Measurements from ENCODE around the gene ZNF217. TPM values are rescaled to one million over a fixed set of nuclear protein-coding genes. Genes with fewer than 3 reads are reported as not detected.
A peak's percentile ranks its signal among the peaks of the same experiment; 100 is the strongest.
"Not testable (repeated sequence)": the region's sequence is repeated elsewhere in the genome, so short reads cannot be mapped to it uniquely, and the experiment has no call there.

The ZNF217 gene
- total RNA-seq, 1 experiment from 2014 or later, result 46.7 TPM

- peak; percentile 49 for DNase-seq (ENCODE audit: low read depth)
Measured at GRCh38 chr20:53622247-53623133, 28.9 kb upstream of the ZNF217 start.

GRCh38 chr20:53621482-53622246 lies 28.0 kb upstream of the ZNF217 start:
- DNase-seq (ENCODE audit: low read depth), result peak; percentile 99

DNA sequence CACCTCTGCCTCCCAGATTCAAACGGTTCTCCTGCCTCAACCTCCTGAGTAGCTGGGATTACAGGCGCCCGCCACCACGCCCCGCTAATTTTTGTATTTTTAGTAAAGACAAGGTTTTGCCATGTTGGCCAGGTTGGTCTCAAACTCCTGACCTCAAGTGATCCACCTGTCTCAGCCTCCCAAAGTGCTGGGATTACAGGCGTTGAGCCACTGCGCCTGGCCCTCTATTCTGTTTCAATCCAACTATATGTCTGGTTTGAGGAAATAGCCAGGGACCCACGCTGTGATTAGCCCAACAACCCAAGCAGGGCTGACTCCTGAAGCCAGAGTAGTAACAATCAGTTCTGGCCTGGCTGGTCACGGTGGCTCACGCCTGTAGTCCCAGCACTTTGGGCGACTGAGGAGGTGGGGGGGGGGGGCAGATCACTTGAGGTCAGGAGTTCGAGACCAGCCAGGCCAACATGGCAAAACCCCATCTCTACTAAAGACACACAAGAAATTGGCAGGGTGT lies 24.9 kb upstream of the ZNF217 start:
- not testable (repeated sequence) for DNase-seq (ENCODE audit: low read depth)

DNA sequence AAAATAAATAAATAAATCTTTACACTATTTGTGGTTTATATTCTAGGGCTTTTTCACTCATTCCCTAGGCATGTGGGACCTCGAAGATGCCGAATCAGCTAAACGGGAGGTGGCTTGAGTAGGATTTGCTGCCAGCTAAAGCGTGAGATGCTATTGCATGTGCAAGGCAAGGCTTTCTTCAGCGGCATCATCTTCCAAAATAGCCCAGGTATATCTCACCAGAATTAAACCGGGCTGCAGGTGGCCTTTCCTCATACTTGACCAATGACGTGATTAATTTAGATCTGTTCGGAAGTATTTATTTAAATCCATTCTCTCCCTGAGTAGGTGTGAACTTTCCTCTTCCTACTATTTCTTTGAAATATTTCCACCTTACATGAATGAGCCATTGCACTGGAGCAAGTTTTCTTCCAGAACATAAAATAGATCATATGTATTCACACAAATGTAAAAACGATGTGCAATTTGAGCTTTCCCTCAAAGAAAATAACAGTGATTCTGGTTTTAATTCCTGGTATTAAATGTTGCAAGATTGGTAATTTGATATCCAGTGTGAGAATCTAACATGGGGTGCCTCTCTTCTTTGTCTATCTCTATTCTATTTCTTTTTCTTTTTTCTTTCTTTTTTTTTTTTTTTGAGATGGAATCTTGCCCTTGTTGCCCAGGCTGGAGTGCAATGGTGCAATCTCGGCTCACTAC lies 24.3 kb upstream of the ZNF217 start:
- peak; percentile 42 for DNase-seq (ENCODE audit: low read depth)

- not testable (repeated sequence) for DNase-seq (ENCODE audit: low read depth)
Measured at GRCh38 chr20:53616489-53616888, 22.9 kb upstream of the ZNF217 start.

DNA sequence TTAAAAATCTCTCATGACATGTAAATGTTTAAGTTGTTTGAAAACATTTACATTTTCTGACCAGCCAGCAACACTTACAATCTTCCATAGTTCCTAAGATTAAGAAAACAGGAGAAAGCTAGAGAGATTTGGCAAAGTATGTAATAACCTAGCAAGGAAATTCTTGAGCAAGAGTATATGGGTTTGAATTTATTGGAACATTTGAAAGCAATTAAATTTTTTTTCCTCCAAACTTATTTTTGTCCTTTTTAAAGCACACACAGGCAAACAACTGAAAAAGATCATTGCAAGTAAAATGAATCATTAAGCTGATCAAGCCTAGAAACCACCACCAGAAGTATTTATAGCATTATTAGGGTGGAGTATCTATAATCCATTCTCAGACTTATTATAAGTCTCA lies 20.1 kb upstream of the ZNF217 start:
- DNase-seq (ENCODE audit: low read depth), result no peak

DNA sequence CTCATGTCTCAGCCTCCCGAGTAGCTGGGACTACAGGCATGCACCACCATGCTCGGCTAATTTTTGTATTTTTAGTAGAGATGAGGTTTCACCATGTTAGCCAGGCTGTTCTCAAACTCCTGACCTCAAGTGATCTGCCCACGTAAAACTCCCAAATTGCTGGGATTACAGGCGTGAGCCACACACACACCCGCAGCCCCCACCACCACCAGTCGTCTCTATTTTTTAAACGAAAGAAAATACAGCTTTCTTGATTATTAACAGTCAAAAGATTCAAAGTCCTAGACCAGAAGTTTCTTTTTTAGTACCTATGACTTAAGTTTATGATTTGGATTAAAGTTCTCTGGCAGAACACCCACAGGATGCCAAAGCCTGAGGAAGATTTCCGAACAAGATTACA lies 18.6 kb upstream of the ZNF217 start:
- not testable (repeated sequence) for DNase-seq (ENCODE audit: low read depth)

DNA sequence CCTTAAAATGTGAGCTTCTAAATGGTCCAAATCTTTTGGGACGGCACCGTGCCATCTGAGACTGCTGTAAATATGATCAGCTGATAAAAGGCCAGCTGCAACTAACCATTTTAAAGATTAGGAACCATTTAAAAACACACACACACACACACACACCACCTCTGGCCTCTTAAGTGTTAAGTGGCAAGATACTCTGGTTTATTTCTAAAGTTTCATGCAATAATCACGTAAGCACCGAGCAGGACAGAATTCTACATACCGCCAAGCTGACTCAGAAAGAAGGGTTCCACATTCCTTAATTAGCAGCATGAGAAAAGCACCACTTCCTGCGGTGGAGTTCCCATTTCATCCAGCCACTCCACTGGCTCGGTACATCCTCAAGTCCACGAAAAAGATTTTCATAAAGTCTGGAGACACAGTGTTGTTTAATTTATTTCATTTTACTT lies 17.8 kb upstream of the ZNF217 start:
- peak; percentile 100 for DNase-seq (ENCODE audit: low read depth)

DNA sequence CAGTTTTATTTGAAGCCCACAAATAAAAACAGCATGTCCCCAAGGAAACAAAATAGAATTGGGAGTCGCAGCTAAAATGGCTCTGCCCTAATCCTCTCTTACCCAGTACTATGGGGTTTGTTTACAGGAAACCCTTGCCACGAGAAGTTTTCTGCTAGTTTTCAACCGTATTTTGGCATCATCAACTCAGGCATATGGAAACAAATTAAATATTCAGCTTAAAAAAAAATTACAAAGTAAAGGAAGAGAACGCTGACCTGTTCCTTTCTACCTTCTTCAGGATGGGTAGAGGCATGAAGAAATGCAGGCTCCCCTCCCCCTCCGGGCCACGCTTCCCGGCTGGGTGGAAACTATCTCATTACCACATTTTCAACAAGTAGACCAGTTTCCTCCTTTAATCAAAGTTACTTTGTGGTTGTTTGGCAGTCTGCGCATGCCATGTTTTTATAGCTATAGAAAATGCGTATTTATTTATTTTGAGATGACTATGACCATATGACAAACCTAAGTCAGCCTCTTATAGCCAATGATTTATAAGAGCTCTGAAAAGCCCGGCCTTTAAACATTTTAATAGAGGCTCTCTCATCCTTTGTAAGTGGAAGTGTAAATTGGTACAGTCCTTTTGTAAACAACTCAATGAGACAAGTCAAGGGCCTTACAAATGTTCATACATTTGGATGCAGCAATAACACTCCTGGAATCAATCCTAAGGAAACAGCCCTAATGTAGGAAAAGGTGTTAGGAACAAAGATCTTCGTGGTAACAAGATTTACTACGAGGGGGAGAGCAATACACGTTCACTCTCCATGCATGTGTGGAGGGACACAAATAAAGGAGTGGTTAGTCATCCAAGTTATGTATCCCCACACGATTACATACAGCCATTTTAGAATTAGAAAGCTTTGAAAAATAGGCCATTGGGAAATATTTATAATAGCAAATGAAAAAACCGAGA lies 16.1 kb upstream of the ZNF217 start:
- peak; percentile 85 for DNase-seq (ENCODE audit: low read depth)

DNA sequence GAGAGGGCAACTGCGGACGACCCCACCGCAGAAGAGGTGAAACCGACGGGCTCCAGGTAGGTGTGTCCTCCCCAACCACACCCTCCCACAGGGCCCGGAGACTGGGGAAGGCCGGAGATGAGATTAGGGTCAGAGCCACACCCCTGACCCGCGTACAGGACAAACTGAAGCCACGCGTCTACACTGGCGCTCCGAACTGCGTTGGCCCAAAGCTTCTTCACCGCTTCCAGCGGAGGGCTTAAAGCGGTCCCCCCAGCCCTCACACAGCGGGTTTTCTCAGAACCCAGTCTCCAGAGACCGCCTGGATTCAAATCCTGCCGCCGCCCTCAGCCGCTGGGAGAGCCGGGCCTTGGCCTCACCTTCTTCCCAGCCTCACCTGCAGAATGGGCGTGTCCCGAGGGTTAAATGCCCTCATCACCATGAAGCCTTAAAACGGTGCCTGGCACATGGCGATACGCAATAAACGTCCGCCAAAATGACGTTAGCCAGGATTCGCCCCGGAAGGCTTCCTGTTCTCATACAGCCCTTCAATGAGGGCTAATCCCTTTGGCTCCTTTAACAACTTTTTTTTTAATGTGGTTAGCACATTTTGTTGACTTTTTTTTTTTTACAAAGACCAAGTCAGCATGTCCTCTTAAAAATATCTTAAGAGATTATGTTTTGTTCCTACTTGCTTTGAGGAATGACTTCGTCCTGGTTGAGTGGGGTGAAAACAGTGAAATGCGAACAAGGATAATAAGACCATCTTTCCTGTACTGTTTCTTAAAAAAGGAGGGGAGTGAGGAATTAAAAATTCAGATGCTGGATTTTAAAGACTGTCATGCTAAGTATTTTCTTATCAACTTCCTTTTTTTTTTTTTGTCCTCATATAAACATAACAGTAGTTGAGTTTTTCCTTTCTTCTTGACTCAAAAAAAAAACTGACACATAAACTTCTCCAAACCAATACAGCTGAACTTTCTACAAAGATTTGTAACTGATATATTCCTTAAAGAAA lies 15.1 kb upstream of the ZNF217 start:
- DNase-seq (ENCODE audit: low read depth), result peak; percentile 57

- DNase-seq (ENCODE audit: low read depth), result no peak
Measured at GRCh38 chr20:53608071-53608455, 14.4 kb upstream of the ZNF217 start.

DNA sequence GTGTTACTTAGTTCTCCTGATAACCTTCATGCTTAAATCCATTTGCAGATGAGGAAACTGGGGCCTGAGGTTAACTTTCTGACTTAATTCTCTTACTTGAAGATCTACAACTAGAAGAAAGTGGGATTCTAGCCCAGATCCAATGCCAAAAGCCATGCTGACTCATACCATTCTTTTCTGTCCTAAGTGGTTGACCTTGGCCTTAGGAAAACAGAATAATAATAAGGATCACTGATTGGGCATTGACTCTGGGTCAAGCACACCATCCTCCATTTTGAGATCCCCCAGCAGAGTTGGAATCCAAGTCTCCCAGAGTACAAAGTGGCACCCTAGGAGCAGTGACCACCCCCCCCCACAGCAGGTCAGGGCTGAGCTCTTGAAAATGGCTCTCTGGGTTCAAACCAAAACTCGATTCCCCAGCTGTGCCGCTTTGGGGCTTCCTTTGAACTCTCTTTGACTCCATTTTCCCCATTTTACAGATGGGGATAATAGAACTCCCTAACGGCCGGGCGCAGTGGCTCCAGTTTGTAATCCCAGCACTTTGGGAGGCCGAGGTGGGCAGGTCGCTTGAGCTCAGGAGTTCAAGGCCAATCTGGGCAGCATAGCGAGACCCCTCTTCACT lies 12.8 kb upstream of the ZNF217 start:
- peak; percentile 94 for DNase-seq (ENCODE audit: low read depth)

DNA sequence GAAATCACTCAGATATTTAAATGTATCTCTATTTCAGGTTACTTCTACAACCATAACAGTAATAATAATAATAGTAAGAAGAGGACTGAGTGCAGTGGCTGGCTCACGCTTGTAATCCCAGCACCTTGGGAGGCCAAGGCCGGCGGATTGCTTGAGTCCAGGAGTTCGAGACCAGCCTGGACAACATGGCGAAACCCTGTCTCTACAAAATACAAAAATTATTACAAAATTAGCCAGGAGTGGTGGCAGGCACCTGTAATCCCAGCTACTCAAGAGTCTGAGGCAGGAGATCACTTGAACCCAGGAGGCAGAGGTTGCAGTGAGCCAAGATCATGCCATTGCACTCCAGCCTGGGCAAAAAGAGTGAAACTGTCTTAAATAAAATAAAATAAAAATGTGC lies 11.8 kb upstream of the ZNF217 start:
- DNase-seq (ENCODE audit: low read depth), result not testable (repeated sequence)

DNA sequence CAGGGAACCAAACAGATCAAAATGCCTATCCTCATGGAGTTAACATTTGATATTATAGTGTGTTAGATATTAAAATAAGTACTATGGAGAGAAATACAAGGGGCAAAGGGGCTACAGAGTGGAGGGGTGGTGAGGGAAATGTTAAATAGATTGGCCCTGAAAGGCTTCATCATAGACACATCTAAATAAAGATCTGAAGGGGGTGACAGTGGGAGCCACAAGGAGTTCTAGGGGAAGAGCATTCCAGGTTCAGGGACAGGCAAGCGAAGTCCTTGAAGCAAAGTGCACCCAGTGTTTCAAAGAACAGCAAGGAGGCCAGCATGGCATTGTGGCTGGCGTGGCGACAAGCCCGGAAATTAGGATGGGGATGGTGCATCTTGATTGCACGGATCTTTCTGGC lies 11.2 kb upstream of the ZNF217 start:
- DNase-seq (ENCODE audit: low read depth), result not testable (repeated sequence)

- DNase-seq (ENCODE audit: low read depth), result no peak
Measured at GRCh38 chr20:53602661-53603060, 9.0 kb upstream of the ZNF217 start.

GRCh38 chr20:53599910-53600632 lies 6.4 kb upstream of the ZNF217 start:
- no peak for DNase-seq (ENCODE audit: low read depth)

GRCh38 chr20:53599378-53599777 lies 5.7 kb upstream of the ZNF217 start:
- DNase-seq (ENCODE audit: low read depth), result no peak

- DNase-seq (ENCODE audit: low read depth), result no peak
Measured at GRCh38 chr20:53599044-53599362, 5.4 kb upstream of the ZNF217 start.
